Tibial nerve (tissue), 4 donors: Measurements from ENCODE around the gene TTC17. TPM values are rescaled to one million over a fixed set of nuclear protein-coding genes. Genes with fewer than 3 reads are reported as not detected.

Experiments used
- DNase-seq, 2 donors: peaks; one replicate each; pipeline ENCODE4 v3.0.0-alpha.2; 2019; ENCODE audit warnings: low spot score in 2 of 2
- H3K27ac ChIP-seq, 4 donors: fragments of 200-600 bp; sonication (generic) in 3 of 4; one replicate each; pipeline ENCODE4 v1.5.1; 2017 to 2019; ENCODE audit warnings: mild to moderate bottlenecking in 1 of 4
- H3K27me3 ChIP-seq, 2 donors: fragments of 200-600 bp; sonication (generic) in 1 of 2; one replicate each; pipeline versions ENCODE4 v1.5.1 to v1.6.0; 2017 to 2019
- H3K36me3 ChIP-seq, 3 donors: fragments of 200-600 bp; sonication (generic); one replicate each; pipeline ENCODE4 v1.5.1; 2018 to 2019
- H3K4me1 ChIP-seq, 4 donors: fragments of 200-600 bp; sonication (generic) in 3 of 4; one replicate each; pipeline ENCODE4 v1.5.1; 2017 to 2019
- H3K4me3 ChIP-seq, 4 donors: fragments of 200-600 bp; sonication (generic) in 3 of 4; one replicate each; pipeline ENCODE4 v1.5.1; 2017 to 2019; ENCODE audit warnings: mild to moderate bottlenecking in 1 of 4, moderate library complexity in 1 of 4
- H3K9me3 ChIP-seq, 4 donors: fragments of 200-600 bp; sonication (generic) in 3 of 4; one replicate each; pipeline ENCODE4 v1.5.1; 2017 to 2019
- CTCF ChIP-seq, 5 experiments: fragments of 200-600 bp in 3 of 5; fragments of 450-650 bp in 2 of 5; sonication (generic) in 3 of 5; IDR thresholded peaks; one replicate each; pipeline ENCODE4 v1.5.1; 2016 to 2019; ENCODE audit warnings: antibody characterized with exemption in 5 of 5, mild to moderate bottlenecking in 3 of 5, moderate library complexity in 2 of 5
- EP300 ChIP-seq, 2 donors: sonication (generic); formaldehyde crosslinking; IDR thresholded peaks; one replicate each; pipeline ENCODE4 v1.6.1; 2017; ENCODE audit warnings: antibody characterized with exemption in 2 of 2, mild to moderate bottlenecking in 1 of 2
- POLR2A ChIP-seq, 2 donors: fragments of 450-650 bp; IDR thresholded peaks; one replicate each; pipeline ENCODE4 v1.6.1; 2017; ENCODE audit warnings: antibody characterized with exemption in 2 of 2, mild to moderate bottlenecking in 2 of 2, moderate library complexity in 2 of 2
- WGBS, 2 donors: methylation state at CpG; one replicate each; pipeline ENCODE4 v1.1.5; 2018; 5-methylcytosine and 5-hydroxymethylcytosine counted together
- total RNA-seq, 4 donors: library from RNA; depleted of rRNA; stranded (reverse); fragments of >200 nt; gene quantifications; one replicate each; pipeline ENCODE4 v1.1.0, GENCODE V29; 2016

The TTC17 gene
- total RNA-seq, 4 donors from 2014 or later, result 117 to 128 (median 123) TPM

- H3K36me3 ChIP-seq, result peaks cover 0 to 97% (median 11%) of the 10 kb centered on the region in 3 donors
- TF ChIP-seq EP300 (IDR thresholded peaks at IDR 0.05) (no peak), CTCF (IDR thresholded peaks at IDR 0.05) (no peak), POLR2A (IDR thresholded peaks at IDR 0.05) (no peak)
- no peak overlapping the region for H3K27ac ChIP-seq
- no peaks in the 10 kb centered on the region for H3K4me1 ChIP-seq
- H3K27me3 ChIP-seq, result no peaks in the 10 kb centered on the region
- H3K9me3 ChIP-seq, result no peaks in the 10 kb centered on the region
- no peak for DNase-seq
- WGBS, 2 donors, result 93 to 95% methylated on average over 4 of the region's 4 CpGs
- no peak overlapping the region for H3K4me3 ChIP-seq
Observed at GRCh38 chr11:43443811-43444210, 85.1 kb downstream of the TTC17 start.

GRCh38 chr11:43447151-43447550 lies 88.4 kb downstream of the TTC17 start:
- Histone ChIP-seq H3K27me3 (no peaks in the 10 kb centered on the region), H3K36me3 (peaks cover 0 to 100% (median 36%) of the 10 kb centered on the region in 3 donors), H3K4me3 (no peak overlapping the region), H3K27ac (no peak overlapping the region), H3K4me1 (no peaks in the 10 kb centered on the region), H3K9me3 (no peaks in the 10 kb centered on the region)
- no peak for TF ChIP-seq POLR2A (IDR thresholded peaks at IDR 0.05)
- TF ChIP-seq EP300 (IDR thresholded peaks at IDR 0.05), result no peak
- TF ChIP-seq CTCF (IDR thresholded peaks at IDR 0.05), result no peak
- DNase-seq, result no peak

- 75 to 96% methylated on average over 2 of the region's 2 CpGs for WGBS, 2 donors
- H3K9me3 ChIP-seq, result peaks cover 0 to 13% (median 0%) of the 10 kb centered on the region in 4 donors
- peaks cover 3 to 97% (median 29%) of the 10 kb centered on the region in 3 donors for H3K36me3 ChIP-seq
- no peak for DNase-seq
- no peak for TF ChIP-seq CTCF (IDR thresholded peaks at IDR 0.05)
- TF ChIP-seq POLR2A (IDR thresholded peaks at IDR 0.05), result no peak
- TF ChIP-seq EP300 (IDR thresholded peaks at IDR 0.05), result no peak
- no peak overlapping the region for H3K4me3 ChIP-seq
- H3K27ac ChIP-seq, result no peak overlapping the region
- H3K27me3 ChIP-seq, result no peaks in the 10 kb centered on the region
- no peaks in the 10 kb centered on the region for H3K4me1 ChIP-seq
Observed at GRCh38 chr11:43458486-43458885, 99.8 kb downstream of the TTC17 start.

- Histone ChIP-seq H3K36me3 (peaks cover 3 to 97% (median 29%) of the 10 kb centered on the region in 3 donors), H3K27ac (no peak overlapping the region), H3K27me3 (no peaks in the 10 kb centered on the region), H3K4me1 (no peaks in the 10 kb centered on the region), H3K9me3 (peaks cover 0 to 13% (median 0%) of the 10 kb centered on the region in 4 donors), H3K4me3 (no peak overlapping the region)
- no peak for DNase-seq
- TF ChIP-seq EP300 (IDR thresholded peaks at IDR 0.05) (no peak), CTCF (IDR thresholded peaks at IDR 0.05) (no peak), POLR2A (IDR thresholded peaks at IDR 0.05) (no peak)
- 100% methylated on average over 1 of the region's 1 CpG for WGBS, 2 donors
Observed at GRCh38 chr11:43459246-43459645, 100.5 kb downstream of the TTC17 start.

GRCh38 chr11:43462359-43462758 lies 103.6 kb downstream of the TTC17 start:
- WGBS, 2 donors, result 90 to 92% methylated on average over 1 of the region's 1 CpG
- Histone ChIP-seq H3K4me1 (no peaks in the 10 kb centered on the region), H3K9me3 (peaks cover 0 to 27% (median 0%) of the 10 kb centered on the region in 4 donors), H3K27ac (no peak overlapping the region), H3K27me3 (no peaks in the 10 kb centered on the region), H3K36me3 (peaks cover 3 to 99% (median 29%) of the 10 kb centered on the region in 3 donors), H3K4me3 (no peak overlapping the region)
- TF ChIP-seq POLR2A (IDR thresholded peaks at IDR 0.05), result no peak
- no peak for TF ChIP-seq CTCF (IDR thresholded peaks at IDR 0.05)
- no peak for TF ChIP-seq EP300 (IDR thresholded peaks at IDR 0.05)
- no peak for DNase-seq
